Activated T-helper 1 cell treated with anti-CD3 and anti-CD28 coated beads, Interleukin-12 subunit alpha, Interleukin-12 subunit beta, Interleukin-2, Interleukin-4 antibody, amounts not matched to agents 30 ng/mL and 10 ng/mL and 1 ng/mL, durations not matched to agents 14 hours and 24 hours and 36 hours (primary cell): ENCODE measurements around the gene GPSM1. TPM values are rescaled to one million over a fixed set of nuclear protein-coding genes. Genes with fewer than 3 reads are reported as not detected.

ENCODE experiments used
- DNase-seq: peaks from one replicate; pipeline ENCODE4 v3.0.0; 2021; ENCODE audit warnings: low spot score
- H3K27ac Mint-ChIP-seq: one replicate; pipeline ENCODE4 v1.8.0; 2021; ENCODE audit warnings: mild to moderate bottlenecking, mixed read lengths
- H3K27me3 Mint-ChIP-seq: one replicate; pipeline ENCODE4 v1.8.0; 2022; ENCODE audit warnings: mild to moderate bottlenecking, moderate library complexity, mixed read lengths; ENCODE audit not compliant: insufficient read depth
- H3K36me3 Mint-ChIP-seq: one replicate; pipeline ENCODE4 v1.8.0; 2021; ENCODE audit warnings: low read depth, mixed read lengths
- H3K4me1 Mint-ChIP-seq: one replicate; pipeline ENCODE4 v1.8.0; 2021; ENCODE audit warnings: low read depth, mixed read lengths
- H3K4me3 Mint-ChIP-seq: one replicate; pipeline ENCODE4 v1.8.0; 2021; ENCODE audit warnings: mild to moderate bottlenecking, moderate library complexity, mixed read lengths
- H3K9me3 Mint-ChIP-seq: one replicate; pipeline ENCODE4 v1.8.0; 2021; ENCODE audit warnings: mixed read lengths
- intact Hi-C: fragments of 100-400 bp; cut with micrococcal nuclease; formaldehyde crosslinking; loops from one replicate; pipeline ENCODE4 v1.15.1; 2024
- total RNA-seq: library from RNA; stranded (reverse); gene quantifications from 2 replicates; pipeline ENCODE4 v1.2.3, GENCODE V29; 2022

Gene GPSM1
- total RNA-seq, 1 donor from 2014 or later = 19.1 TPM

- Mint-ChIP-seq H3K9me3 (no peaks in the 10 kb centered on the region), H3K4me3 (no peak overlapping the region), H3K4me1 (no peaks in the 10 kb centered on the region), H3K27me3 (no peaks in the 10 kb centered on the region), H3K36me3 (peaks cover 3% of the 10 kb centered on the region), H3K27ac (no peak overlapping the region)
- no peak for DNase-seq
- intact Hi-C loops = no loop called here
Observed at GRCh38 chr9:136374183-136374575, 46.8 kb downstream of the GPSM1 start.

- intact Hi-C loops = no loop called here
- Mint-ChIP-seq H3K27me3 (no peaks in the 10 kb centered on the region), H3K9me3 (no peaks in the 10 kb centered on the region), H3K36me3 (peaks cover 3% of the 10 kb centered on the region), H3K27ac (no peak overlapping the region), H3K4me3 (no peak overlapping the region), H3K4me1 (no peaks in the 10 kb centered on the region)
- no peak for DNase-seq
Observed at GRCh38 chr9:136375096-136375495, 47.8 kb downstream of the GPSM1 start.

GRCh38 chr9:136376457-136376856 is 49.1 kb downstream of the GPSM1 start:
- peaks cover 3% of the 10 kb centered on the region for H3K36me3 Mint-ChIP-seq
- intact Hi-C loops = no loop called here
- DNase-seq = no peak
- no peak overlapping the region for H3K4me3 Mint-ChIP-seq
- no peak overlapping the region for H3K27ac Mint-ChIP-seq
- H3K4me1 Mint-ChIP-seq = no peaks in the 10 kb centered on the region
- no peaks in the 10 kb centered on the region for H3K27me3 Mint-ChIP-seq
- no peaks in the 10 kb centered on the region for H3K9me3 Mint-ChIP-seq

GRCh38 chr9:136377341-136378169 is 50.2 kb downstream of the GPSM1 start:
- H3K36me3 Mint-ChIP-seq = peaks cover 4% of the 10 kb centered on the region
- no peaks in the 10 kb centered on the region for H3K9me3 Mint-ChIP-seq
- no peak overlapping the region for H3K4me3 Mint-ChIP-seq
- no peaks in the 10 kb centered on the region for H3K4me1 Mint-ChIP-seq
- intact Hi-C loops = no loop called here
- DNase-seq = no peak
- no peaks in the 10 kb centered on the region for H3K27me3 Mint-ChIP-seq
- H3K27ac Mint-ChIP-seq = no peak overlapping the region

- Mint-ChIP-seq H3K4me3 (no peak overlapping the region), H3K27me3 (no peaks in the 10 kb centered on the region), H3K27ac (no peak overlapping the region), H3K4me1 (no peaks in the 10 kb centered on the region), H3K36me3 (peaks cover 4% of the 10 kb centered on the region), H3K9me3 (no peaks in the 10 kb centered on the region)
- intact Hi-C loops = no loop called here
- DNase-seq = no peak
Observed at GRCh38 chr9:136378170-136379002, 51.0 kb downstream of the GPSM1 start.

- intact Hi-C loops = no loop called here
- no peak overlapping the region for H3K27ac Mint-ChIP-seq
- H3K4me3 Mint-ChIP-seq = no peak overlapping the region
- no peak for DNase-seq
- H3K27me3 Mint-ChIP-seq = no peaks in the 10 kb centered on the region
- H3K4me1 Mint-ChIP-seq = no peaks in the 10 kb centered on the region
- peaks cover 6% of the 10 kb centered on the region for H3K36me3 Mint-ChIP-seq
- no peaks in the 10 kb centered on the region for H3K9me3 Mint-ChIP-seq
Observed at GRCh38 chr9:136379003-136379287, 51.6 kb downstream of the GPSM1 start.

GRCh38 chr9:136379401-136379800 is 52.1 kb downstream of the GPSM1 start:
- no peak overlapping the region for H3K27ac Mint-ChIP-seq
- intact Hi-C loops = no loop called here
- H3K4me1 Mint-ChIP-seq = peaks cover under 1% of the 10 kb centered on the region
- H3K9me3 Mint-ChIP-seq = no peaks in the 10 kb centered on the region
- no peak for DNase-seq
- H3K27me3 Mint-ChIP-seq = no peaks in the 10 kb centered on the region
- peaks cover 10% of the 10 kb centered on the region for H3K36me3 Mint-ChIP-seq
- no peak overlapping the region for H3K4me3 Mint-ChIP-seq

- intact Hi-C loops = no loop called here
- Mint-ChIP-seq H3K27ac (no peak overlapping the region), H3K9me3 (no peaks in the 10 kb centered on the region), H3K4me3 (no peak overlapping the region), H3K4me1 (peaks cover 6% of the 10 kb centered on the region), H3K27me3 (no peaks in the 10 kb centered on the region), H3K36me3 (peaks cover 14% of the 10 kb centered on the region)
- DNase-seq = no peak
Observed at GRCh38 chr9:136379891-136380290, 52.6 kb downstream of the GPSM1 start.

GRCh38 chr9:136380381-136380780 is 53.0 kb downstream of the GPSM1 start:
- H3K4me1 Mint-ChIP-seq = peaks cover 10% of the 10 kb centered on the region
- H3K27me3 Mint-ChIP-seq = no peaks in the 10 kb centered on the region
- no peak overlapping the region for H3K4me3 Mint-ChIP-seq
- H3K36me3 Mint-ChIP-seq = peaks cover 18% of the 10 kb centered on the region
- no peak for DNase-seq
- H3K9me3 Mint-ChIP-seq = no peaks in the 10 kb centered on the region
- intact Hi-C loops = no loop called here
- H3K27ac Mint-ChIP-seq = no peak overlapping the region

- DNase-seq = no peak
- Mint-ChIP-seq H3K36me3 (peaks cover 24% of the 10 kb centered on the region), H3K9me3 (no peaks in the 10 kb centered on the region), H3K27me3 (no peaks in the 10 kb centered on the region), H3K4me1 (peaks cover 18% of the 10 kb centered on the region), H3K4me3 (no peak overlapping the region), H3K27ac (no peak overlapping the region)
- intact Hi-C loops = no loop called here
Observed at GRCh38 chr9:136381311-136381710, 54.0 kb downstream of the GPSM1 start.

- peaks cover 18% of the 10 kb centered on the region for H3K4me1 Mint-ChIP-seq
- H3K27me3 Mint-ChIP-seq = no peaks in the 10 kb centered on the region
- H3K36me3 Mint-ChIP-seq = peaks cover 28% of the 10 kb centered on the region
- DNase-seq = no peak
- H3K4me3 Mint-ChIP-seq = no peak overlapping the region
- intact Hi-C loops = no loop called here
- H3K9me3 Mint-ChIP-seq = no peaks in the 10 kb centered on the region
- no peak overlapping the region for H3K27ac Mint-ChIP-seq
Observed at GRCh38 chr9:136381966-136382513, 54.7 kb downstream of the GPSM1 start.

GRCh38 chr9:136383436-136383835 is 56.1 kb downstream of the GPSM1 start:
- intact Hi-C loops = no loop called here
- H3K36me3 Mint-ChIP-seq = peaks cover 36% of the 10 kb centered on the region
- peaks cover 18% of the 10 kb centered on the region for H3K4me1 Mint-ChIP-seq
- no peak overlapping the region for H3K27ac Mint-ChIP-seq
- no peak for DNase-seq
- no peak overlapping the region for H3K4me3 Mint-ChIP-seq
- no peaks in the 10 kb centered on the region for H3K27me3 Mint-ChIP-seq
- no peaks in the 10 kb centered on the region for H3K9me3 Mint-ChIP-seq

- peaks cover 18% of the 10 kb centered on the region for H3K4me1 Mint-ChIP-seq
- peaks cover 46% of the 10 kb centered on the region for H3K36me3 Mint-ChIP-seq
Observed at GRCh38 chr9:136385015-136385414, 57.7 kb downstream of the GPSM1 start.

More at GRCh38 chr9:136385015-136385414, 57.7 kb downstream of the GPSM1 start:
- DNase-seq = peak; percentile 46
- H3K27me3 Mint-ChIP-seq = no peaks in the 10 kb centered on the region
- no peak overlapping the region for H3K4me3 Mint-ChIP-seq
- intact Hi-C loops = loop anchor here (1.0 kb wide), 1 partner anchor 15 kb away; the partner anchor contains the start of gene SNAPC4
- H3K9me3 Mint-ChIP-seq = no peaks in the 10 kb centered on the region
- H3K27ac Mint-ChIP-seq = peak overlapping the region; percentile 67
